HG02642 (cell line): ENCODE results near the gene MIS18A.
"Not testable (repeated sequence)": the region's sequence is repeated elsewhere in the genome, so short reads cannot be mapped to it uniquely, and the experiment has no call there.

Source experiments
- ATAC-seq: cut with Tn5 transposase; IDR thresholded peaks from one replicate; pipeline ENCODE4 v1.9.1; 2021; ENCODE audit warnings: mild to moderate bottlenecking; ENCODE audit not compliant: unreplicated experiment, poor library complexity

MIS18A gene

GRCh38 chr21:32306021-32306780 is 27.4 kb upstream of the MIS18A start:
- ATAC-seq: no peak

GRCh38 chr21:32304998-32305397 is 26.1 kb upstream of the MIS18A start:
- ATAC-seq: no peak

GRCh38 chr21:32303385-32303784 is 24.5 kb upstream of the MIS18A start:
- ATAC-seq: no peak

GRCh38 chr21:32302560-32302959 is 23.7 kb upstream of the MIS18A start:
- ATAC-seq: no peak

GRCh38 chr21:32301596-32301995 is 22.7 kb upstream of the MIS18A start:
- ATAC-seq: no peak

GRCh38 chr21:32300117-32300681 is 21.4 kb upstream of the MIS18A start:
- no peak for ATAC-seq

- ATAC-seq: no peak
Observed at GRCh38 chr21:32299695-32300094, 20.8 kb upstream of the MIS18A start.

GRCh38 chr21:32298658-32299081 is 19.8 kb upstream of the MIS18A start, which contains the start of gene MRAP:
TSS of gene MRAP (plus strand) at chr21:32298855. CDS start at chr21:32298972, 117 bp downstream.
- no peak for ATAC-seq

- ATAC-seq: no peak
Observed at GRCh38 chr21:32298148-32298559, 19.3 kb upstream of the MIS18A start.

- ATAC-seq: no peak
Observed at GRCh38 chr21:32297449-32297848, 18.6 kb upstream of the MIS18A start.

GRCh38 chr21:32285476-32285875 is 6.6 kb upstream of the MIS18A start:
- no peak for ATAC-seq

- no peak for ATAC-seq
Observed at GRCh38 chr21:32282992-32283391, 4.1 kb upstream of the MIS18A start.

GRCh38 chr21:32281531-32281930 is 2.7 kb upstream of the MIS18A start:
- ATAC-seq: no peak

- ATAC-seq: no peak
Observed at GRCh38 chr21:32279377-32279680, 480 bp upstream of the MIS18A start.

- no peak for ATAC-seq
Observed at GRCh38 chr21:32278103-32278502, 746 bp downstream of the MIS18A start.

GRCh38 chr21:32276671-32277070 is 2.2 kb downstream of the MIS18A start:
- ATAC-seq: no peak

- ATAC-seq: no peak
Observed at GRCh38 chr21:32270748-32271147, 8.1 kb downstream of the MIS18A start.

GRCh38 chr21:32265321-32265720 is 13.5 kb downstream of the MIS18A start:
- not testable (repeated sequence) for ATAC-seq

GRCh38 chr21:32261929-32262328 is 16.9 kb downstream of the MIS18A start:
- ATAC-seq: no peak

- no peak for ATAC-seq
Observed at GRCh38 chr21:32260130-32260529, 18.7 kb downstream of the MIS18A start.

- ATAC-seq: not testable (repeated sequence)
Observed at GRCh38 chr21:32258786-32259048, 20.1 kb downstream of the MIS18A start.
